VCaP (cell line): ENCODE data around the gene RABGAP1L.

Experiments
- H3K27ac ChIP-seq: fragments of 450-650 bp; 2 replicates; pipeline ENCODE4 v1.5.1; 2017
- CTCF ChIP-seq: fragments of 450-650 bp; conservative IDR thresholded peaks from 2 replicates; pipeline ENCODE4 v1.5.1; 2017; ENCODE audit warnings: mild to moderate bottlenecking, moderate library complexity

Gene RABGAP1L

GRCh38 chr1:174663358-174663757 is 504.0 kb downstream of the RABGAP1L start:
- TF ChIP-seq CTCF: no peak
- no peak overlapping the region for H3K27ac ChIP-seq

GRCh38 chr1:174666248-174666647 is 506.9 kb downstream of the RABGAP1L start:
- H3K27ac ChIP-seq: no peak overlapping the region
- no peak for TF ChIP-seq CTCF

DNA sequence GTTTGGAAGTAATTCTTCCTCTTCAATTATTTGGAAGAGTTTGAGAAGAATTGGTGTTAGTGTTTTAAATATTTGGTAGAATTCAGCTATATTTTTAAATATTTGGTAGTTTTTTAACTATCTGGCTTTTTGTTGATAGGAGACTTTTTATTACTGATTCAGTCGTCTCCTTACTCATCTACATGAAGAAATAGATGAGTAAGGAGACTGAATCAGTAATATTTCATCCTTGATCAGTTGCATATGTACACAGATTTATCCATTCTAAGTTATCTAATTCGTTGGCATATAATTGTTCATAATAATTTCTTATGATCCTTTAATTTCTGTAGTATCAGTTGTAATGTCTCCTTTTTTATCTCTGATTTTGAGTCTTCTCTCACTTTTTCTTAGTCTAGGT is 512.5 kb downstream of the RABGAP1L start:
- no peak overlapping the region for H3K27ac ChIP-seq
- no peak for TF ChIP-seq CTCF

DNA sequence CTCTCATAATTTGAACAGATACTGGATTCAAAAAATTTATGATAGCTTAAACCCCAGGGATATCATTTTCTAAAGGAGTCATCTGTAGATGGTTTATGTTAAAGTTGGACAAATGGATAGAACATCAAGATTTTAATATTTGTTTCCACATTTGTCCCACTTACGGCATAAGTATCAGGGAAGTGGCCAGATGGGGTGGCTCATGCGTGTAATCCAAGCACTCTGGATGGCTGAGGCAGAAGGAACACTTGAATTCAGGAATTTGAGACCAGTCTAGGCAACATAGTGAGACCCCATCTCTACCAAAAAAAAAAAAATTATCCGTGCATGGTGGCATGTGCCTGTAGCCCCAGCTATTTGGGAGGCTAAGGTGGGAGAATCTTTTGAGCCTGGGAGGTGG is 517.5 kb downstream of the RABGAP1L start:
- no peak for TF ChIP-seq CTCF
- no peak overlapping the region for H3K27ac ChIP-seq

DNA sequence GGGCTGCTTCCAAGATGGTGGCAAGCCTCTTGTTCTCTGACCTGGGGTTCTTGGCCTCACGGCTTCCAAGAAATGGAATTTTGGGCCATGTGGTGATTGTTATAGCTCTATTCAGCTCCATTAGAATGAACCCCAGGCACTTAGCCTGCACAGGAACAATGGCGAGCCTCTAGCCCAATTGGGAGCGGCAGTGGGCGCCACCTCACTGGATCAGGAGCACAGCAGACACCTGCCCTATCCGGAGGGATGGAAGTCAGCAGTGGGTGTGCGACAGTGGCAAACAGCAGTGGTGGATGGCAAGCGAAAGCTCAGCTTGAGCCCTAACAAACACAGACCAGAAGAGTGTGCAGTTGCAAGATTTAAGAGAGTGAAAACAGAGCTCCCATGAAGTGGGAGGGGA is 519.3 kb downstream of the RABGAP1L start:
- H3K27ac ChIP-seq: no peak overlapping the region
- TF ChIP-seq CTCF: no peak

DNA sequence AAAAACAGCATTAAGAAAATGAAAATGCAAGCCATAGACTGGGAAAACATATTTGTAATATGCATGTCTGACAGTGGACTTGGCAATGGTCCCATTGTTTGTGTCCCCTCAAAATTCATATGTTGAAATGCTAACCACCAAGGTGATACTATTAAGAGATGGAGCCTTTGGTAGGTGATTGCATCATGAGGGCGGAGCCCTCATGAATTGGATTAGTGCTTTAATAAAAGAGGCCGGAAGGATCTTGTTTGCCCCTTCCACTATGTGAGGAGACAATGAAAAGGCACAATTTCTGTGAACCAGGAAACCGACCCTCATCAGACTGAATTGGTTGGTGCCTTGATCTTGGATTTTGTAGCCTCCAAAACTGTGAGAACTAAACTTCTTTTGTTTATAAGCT is 520.8 kb downstream of the RABGAP1L start:
- no peak for TF ChIP-seq CTCF
- no peak overlapping the region for H3K27ac ChIP-seq

DNA sequence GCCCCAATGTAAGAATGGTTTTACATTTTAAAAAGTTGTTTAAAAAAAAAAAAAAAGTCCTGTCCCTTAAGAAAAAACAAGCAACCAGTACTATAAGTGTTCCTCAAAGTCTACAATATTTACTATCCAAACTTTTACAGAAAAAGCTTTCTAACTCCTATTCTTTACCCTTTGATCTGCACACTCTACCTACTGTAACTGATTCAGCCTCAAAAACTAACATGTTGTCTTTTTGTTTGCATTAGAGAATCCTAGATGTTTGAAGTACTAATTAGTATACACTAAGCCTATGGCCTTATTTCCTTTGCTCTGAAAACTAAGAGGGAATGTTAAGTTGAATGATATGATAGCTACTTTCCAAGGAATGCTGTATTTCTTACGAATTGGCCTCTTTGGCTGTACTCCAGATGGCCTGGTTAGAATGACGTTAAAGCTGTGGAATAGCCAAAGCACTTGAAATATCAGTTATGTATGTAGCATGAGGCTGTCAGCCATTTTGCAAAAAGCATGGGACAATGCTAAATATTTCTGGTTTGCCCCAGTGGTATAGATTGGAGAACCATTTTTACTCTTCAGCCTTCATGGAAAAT is 523.2 kb downstream of the RABGAP1L start:
- no peak for TF ChIP-seq CTCF
- H3K27ac ChIP-seq: no peak overlapping the region
